ENCODE results near the gene POPDC2.

POPDC2 gene

GRCh38 chr3:119631516-119631915, 28.9 kb downstream of the POPDC2 start:
- H3K4me1 ChIP-seq: peaks cover 34% of the 10 kb centered on the region

GRCh38 chr3:119630880-119631329, 29.5 kb downstream of the POPDC2 start:
- Histone ChIP-seq H2AFZ (peak overlapping the region; percentile 5), H3K4me1 (peaks cover 34% of the 10 kb centered on the region), H3K27me3 (ENCODE audit: control insufficient read depth, insufficient read depth, low read length) (no peaks in the 10 kb centered on the region), H3K9me3 (ENCODE audit: control insufficient read depth, low read length) (no peaks in the 10 kb centered on the region), H3K36me3 (ENCODE audit: control insufficient read depth, insufficient read depth, low read length) (no peaks in the 10 kb centered on the region), H3K9ac (no peak overlapping the region), H3K27ac (no peak overlapping the region), H3K79me2 (no peaks in the 10 kb centered on the region), H3K4me2 (ENCODE audit: low read length) (no peak overlapping the region), H3K4me3 (ENCODE audit: low read depth, low read length) (no peak overlapping the region)
- TF ChIP-seq CTCF (IDR thresholded peaks at IDR 0.05): no peak

More at GRCh38 chr3:119631516-119631915, 28.9 kb downstream of the POPDC2 start:
- no peak overlapping the region for H3K4me3 ChIP-seq (ENCODE audit: low read depth, low read length)
- no peaks in the 10 kb centered on the region for H3K36me3 ChIP-seq (ENCODE audit: control insufficient read depth, insufficient read depth, low read length)
- H3K4me2 ChIP-seq (ENCODE audit: low read length): no peak overlapping the region
- no peak overlapping the region for H3K27ac ChIP-seq
- H3K9me3 ChIP-seq (ENCODE audit: control insufficient read depth, low read length): no peaks in the 10 kb centered on the region
- no peak for TF ChIP-seq CTCF (IDR thresholded peaks at IDR 0.05)
- H3K9ac ChIP-seq: no peak overlapping the region
- H3K79me2 ChIP-seq: no peaks in the 10 kb centered on the region
- no peaks in the 10 kb centered on the region for H3K27me3 ChIP-seq (ENCODE audit: control insufficient read depth, insufficient read depth, low read length)
- no peak overlapping the region for H2AFZ ChIP-seq

GRCh38 chr3:119630128-119630879, 30.1 kb downstream of the POPDC2 start:
- H3K4me1 ChIP-seq: peaks cover 34% of the 10 kb centered on the region
- no peak for TF ChIP-seq CTCF (IDR thresholded peaks at IDR 0.05)
- H3K4me2 ChIP-seq (ENCODE audit: low read length): no peak overlapping the region
- H3K36me3 ChIP-seq (ENCODE audit: control insufficient read depth, insufficient read depth, low read length): no peaks in the 10 kb centered on the region
- no peaks in the 10 kb centered on the region for H3K9me3 ChIP-seq (ENCODE audit: control insufficient read depth, low read length)
- H3K27ac ChIP-seq: no peak overlapping the region
- no peak overlapping the region for H3K9ac ChIP-seq
- no peak overlapping the region for H3K4me3 ChIP-seq (ENCODE audit: low read depth, low read length)
- no peaks in the 10 kb centered on the region for H3K79me2 ChIP-seq
- no peaks in the 10 kb centered on the region for H3K27me3 ChIP-seq (ENCODE audit: control insufficient read depth, insufficient read depth, low read length)
- H2AFZ ChIP-seq: peak overlapping the region; percentile 9

- peak overlapping the region; percentile 43 for H2AFZ ChIP-seq
- no peaks in the 10 kb centered on the region for H3K36me3 ChIP-seq (ENCODE audit: control insufficient read depth, insufficient read depth, low read length)
- H3K79me2 ChIP-seq: no peaks in the 10 kb centered on the region
- no peak overlapping the region for H3K27ac ChIP-seq
- H3K27me3 ChIP-seq (ENCODE audit: control insufficient read depth, insufficient read depth, low read length): no peaks in the 10 kb centered on the region
- H3K4me3 ChIP-seq (ENCODE audit: low read depth, low read length): no peak overlapping the region
- no peaks in the 10 kb centered on the region for H3K9me3 ChIP-seq (ENCODE audit: control insufficient read depth, low read length)
- H3K4me1 ChIP-seq: peaks cover 39% of the 10 kb centered on the region
- TF ChIP-seq CTCF (IDR thresholded peaks at IDR 0.05): no peak
- no peak overlapping the region for H3K9ac ChIP-seq
- H3K4me2 ChIP-seq (ENCODE audit: low read length): no peak overlapping the region
Measured at GRCh38 chr3:119628816-119629445, 31.5 kb downstream of the POPDC2 start.

Data from parathyroid adenoma (tissue), 2 donors.